ENCODE results near the gene ACTA1.
"Not testable (repeated sequence)": the region's sequence is repeated elsewhere in the genome, so short reads cannot be mapped to it uniquely, and the experiment has no call there.

The ACTA1 gene

DNA sequence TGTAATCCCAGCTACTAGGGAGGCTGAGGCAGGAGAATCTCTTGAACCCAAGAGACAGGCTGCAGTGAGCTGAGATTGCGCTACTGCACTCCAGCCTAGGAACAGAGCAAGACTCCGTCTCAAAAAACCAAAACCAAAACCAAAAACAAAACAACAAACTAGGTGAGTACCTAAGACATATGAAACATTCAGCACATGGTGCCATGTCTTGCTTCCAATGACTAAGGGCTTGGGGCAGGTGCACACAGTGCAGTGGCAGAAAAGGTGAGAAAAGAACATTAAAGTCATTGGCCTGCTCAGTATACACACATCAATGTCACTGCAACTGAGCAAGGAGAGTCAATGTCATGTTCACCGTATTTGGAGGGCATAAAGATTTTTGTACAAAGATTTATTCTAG lies 4.1 kb upstream of the ACTA1 start:
- no peak for DNase-seq

DNA sequence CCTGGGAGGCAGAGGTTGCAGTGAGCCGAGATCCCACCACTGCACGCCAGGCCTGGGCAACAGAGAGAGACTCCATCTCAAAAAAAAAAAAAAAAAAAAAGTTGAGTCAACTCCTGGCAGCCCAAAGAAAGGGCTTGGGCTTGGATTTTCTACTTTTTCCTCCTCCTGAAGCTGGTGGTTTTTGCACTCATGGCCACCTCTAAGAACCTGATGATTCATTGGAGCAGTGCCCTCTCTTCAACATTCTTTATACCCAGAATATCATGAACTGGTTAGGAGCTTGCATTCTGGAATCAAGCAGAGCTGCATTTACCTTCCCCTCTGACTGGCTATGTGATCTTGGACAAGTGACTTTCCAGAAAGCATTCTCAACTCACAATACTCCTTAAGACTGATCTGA lies 3.5 kb upstream of the ACTA1 start:
- DNase-seq: no peak

DNA sequence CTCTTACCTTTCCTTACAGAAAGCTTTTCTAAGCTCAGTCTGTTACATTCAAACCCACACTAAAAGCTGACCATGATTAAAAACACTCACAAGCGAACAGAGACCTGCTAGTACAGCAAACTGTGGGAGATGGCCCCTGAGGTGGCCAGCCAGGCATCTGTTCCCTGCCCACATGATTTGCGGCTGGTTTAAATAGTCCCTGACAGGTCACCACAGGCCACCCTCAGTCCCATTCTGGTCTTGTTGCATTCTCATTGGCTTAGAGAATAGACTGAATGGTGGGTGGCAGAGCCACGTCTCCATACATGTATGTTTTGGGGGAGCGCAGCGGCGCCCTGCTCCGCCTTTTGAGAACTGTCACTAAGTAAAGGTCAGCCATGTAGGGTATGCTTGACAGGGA lies 2.3 kb upstream of the ACTA1 start:
- no peak for DNase-seq

DNA sequence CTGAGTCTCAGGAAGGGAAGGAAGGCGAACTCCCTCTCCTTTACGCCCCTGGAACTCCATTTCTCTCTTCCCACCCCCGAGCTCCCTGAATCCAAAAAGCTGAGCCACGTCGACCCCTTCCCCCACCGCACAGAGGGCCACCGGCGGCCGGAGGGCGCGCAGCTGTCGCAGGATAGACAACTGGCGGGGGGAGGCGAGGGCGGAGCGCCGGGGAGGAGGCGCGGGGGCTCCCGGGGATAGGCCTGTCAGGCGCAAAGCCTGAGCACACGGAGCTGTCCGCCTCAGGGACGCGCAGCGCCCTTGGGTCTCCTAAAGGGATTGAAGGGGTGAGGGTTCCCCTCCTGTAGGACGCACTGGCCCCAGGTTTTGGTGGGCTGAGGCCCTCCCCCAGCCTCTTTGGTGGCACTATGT lies 752 bp upstream of the ACTA1 start:
- DNase-seq: peak; percentile 45

DNA sequence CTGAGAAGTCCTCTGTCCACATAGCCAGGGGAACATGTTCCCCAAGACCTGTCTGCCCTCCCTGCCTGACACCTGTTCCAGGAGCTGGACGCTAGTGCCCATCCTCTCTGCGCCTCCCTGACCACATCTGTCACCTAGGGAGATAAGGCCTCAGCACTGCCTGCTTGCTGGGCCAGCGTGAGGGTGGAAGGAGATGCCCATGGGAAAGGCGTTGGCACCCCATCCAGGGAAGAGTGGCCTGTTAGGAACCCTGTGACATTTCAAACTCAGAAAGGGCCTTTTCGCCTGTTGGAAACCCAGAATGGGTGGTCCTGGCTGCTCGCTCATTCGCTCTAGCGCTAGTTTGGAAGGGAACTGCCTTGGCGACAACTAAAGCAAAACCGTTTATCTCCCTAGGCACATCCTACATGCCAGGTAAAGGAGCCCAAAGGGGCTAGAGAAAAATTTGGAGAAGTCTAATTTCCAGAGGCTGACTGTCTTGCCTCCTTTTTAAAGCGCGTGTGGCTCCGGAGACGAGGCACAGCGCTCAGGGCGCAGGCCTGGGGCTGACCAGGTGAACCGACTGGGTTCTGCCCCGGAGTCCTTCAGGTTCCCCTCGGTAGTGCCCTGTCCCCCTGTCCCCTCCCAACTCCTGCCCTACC lies 410 bp downstream of the ACTA1 start:
- DNase-seq: peak; percentile 32

DNA sequence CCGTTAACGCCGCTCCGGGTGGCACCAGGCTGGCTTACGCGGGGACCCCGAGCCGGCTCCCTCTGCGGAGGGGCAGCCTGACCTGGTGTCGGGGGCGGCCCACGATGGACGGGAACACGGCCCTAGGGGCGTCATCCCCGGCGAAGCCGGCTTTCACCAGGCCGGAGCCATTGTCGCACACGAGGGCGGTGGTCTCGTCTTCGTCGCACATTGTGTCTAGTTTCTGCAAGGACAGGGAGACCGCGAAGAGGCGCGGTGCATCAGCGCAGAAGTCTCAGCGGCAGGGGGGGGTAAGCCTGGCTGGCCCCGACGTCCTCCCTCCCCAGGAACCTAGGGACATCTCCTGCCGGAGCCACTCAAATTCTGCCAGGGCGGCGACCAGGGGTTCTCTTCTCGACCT lies 989 bp downstream of the ACTA1 start:
- DNase-seq: peak; percentile 52

DNA sequence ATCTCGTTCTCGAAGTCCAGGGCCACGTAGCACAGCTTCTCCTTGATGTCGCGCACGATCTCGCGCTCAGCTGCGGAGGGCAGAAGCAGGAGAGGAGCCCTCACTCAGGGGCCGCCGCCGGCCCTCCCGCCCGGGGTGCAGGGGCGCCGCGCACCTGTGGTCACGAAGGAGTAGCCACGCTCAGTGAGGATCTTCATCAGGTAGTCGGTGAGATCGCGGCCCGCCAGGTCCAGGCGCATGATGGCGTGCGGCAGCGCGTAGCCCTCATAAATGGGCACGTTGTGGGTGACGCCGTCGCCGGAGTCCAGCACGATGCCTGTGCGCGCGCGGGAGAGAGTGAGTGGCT lies 1.8 kb downstream of the ACTA1 start:
- DNase-seq: peak; percentile 65

DNA sequence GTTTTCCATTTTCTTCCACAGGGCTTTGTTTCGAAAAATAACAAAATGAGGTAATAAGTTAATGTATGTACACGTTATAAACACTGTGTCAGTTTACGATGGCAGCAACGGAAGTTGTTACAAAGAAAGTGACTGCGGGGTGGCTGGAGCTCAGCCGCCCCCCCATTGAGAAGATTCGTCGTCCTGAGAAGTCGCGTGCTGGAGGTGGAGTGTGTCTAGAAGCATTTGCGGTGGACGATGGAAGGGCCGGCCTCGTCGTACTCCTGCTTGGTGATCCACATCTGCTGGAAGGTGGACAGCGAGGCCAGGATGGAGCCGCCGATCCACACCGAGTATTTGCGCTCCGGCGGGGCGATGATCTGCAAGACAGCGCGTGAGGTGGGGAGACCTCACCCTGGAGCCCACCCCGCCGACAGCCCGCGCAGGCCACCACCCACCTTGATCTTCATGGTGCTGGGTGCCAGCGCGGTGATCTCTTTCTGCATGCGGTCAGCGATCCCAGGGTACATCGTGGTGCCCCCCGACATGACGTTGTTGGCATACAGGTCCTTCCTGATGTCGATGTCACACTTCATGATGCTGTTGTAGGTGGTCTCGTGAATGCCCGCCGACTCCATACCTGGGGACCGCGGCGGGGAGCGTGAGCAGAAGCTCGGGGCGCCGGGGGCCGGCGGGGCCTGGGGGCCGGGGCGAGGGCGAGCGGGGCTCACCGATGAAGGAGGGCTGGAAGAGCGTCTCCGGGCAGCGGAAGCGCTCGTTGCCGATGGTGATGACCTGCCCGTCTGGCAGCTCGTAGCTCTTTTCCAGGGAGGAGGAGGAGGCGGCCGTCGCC lies 2.4 kb downstream of the ACTA1 start:
- DNase-seq: peak; percentile 62

DNA sequence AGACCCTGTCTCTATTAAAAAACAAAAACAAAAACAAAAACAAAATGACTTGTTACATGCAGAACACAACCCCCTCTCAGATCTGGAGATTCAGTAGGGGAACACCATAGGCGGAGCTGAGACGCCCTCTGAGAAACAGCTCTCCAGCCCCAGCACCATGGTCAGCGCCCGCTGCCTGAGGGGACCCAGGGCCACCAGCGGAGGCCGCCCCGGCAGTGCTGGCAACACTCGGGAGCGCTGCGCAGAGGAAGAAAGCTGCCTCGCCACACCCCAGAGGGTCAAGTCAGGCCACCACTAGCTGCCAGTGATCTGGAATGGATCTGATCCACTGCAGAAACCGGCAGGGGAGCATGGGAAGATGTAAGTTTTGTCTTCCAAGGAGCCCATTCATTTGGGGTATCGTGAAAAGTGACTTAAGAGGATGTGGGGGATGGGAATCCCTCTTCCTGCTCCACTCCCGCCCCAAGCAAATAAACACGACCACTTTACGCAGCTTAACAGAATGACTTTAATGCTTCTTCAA lies 3.1 kb downstream of the ACTA1 start:
- DNase-seq: peak; percentile 74

DNA sequence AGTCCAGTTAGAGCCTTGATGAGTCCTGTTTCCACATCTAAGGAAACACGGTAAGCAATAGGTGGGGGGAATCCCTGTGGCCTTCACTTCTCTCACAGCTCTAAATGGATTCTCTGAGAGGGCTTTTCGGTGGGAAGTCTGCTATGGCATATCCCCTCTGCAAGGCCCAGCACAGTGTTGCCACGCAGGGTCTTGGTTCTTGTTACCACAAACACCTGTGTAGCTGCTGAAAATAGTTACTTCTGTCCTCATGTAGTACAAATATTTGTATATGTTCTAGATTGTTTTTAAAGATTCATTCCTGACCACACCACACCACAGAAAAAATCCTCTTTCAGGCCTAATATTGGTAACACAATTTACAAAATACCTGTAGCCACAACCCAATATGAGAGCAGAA lies 5.6 kb downstream of the ACTA1 start:
- DNase-seq: no peak

DNA sequence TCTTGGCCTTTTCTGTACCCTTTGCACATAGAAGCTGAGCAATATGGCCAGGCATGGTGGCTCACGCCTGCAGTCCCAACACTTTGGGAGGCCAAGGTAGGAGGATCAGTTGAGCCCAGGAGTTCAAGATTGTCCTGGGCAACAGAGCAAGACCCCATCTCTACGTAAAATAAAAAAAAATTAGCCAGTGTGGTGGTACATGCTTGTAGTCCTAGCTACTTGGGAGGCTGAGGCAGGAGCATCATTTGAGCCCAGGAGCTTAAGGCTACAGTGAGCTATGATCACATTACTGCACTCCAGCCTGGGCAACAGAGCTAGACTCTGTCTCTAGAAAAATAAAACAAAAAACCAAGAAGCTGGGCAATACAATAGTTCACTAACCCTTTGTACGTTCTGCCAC lies 6.3 kb downstream of the ACTA1 start:
- DNase-seq: no peak

DNA sequence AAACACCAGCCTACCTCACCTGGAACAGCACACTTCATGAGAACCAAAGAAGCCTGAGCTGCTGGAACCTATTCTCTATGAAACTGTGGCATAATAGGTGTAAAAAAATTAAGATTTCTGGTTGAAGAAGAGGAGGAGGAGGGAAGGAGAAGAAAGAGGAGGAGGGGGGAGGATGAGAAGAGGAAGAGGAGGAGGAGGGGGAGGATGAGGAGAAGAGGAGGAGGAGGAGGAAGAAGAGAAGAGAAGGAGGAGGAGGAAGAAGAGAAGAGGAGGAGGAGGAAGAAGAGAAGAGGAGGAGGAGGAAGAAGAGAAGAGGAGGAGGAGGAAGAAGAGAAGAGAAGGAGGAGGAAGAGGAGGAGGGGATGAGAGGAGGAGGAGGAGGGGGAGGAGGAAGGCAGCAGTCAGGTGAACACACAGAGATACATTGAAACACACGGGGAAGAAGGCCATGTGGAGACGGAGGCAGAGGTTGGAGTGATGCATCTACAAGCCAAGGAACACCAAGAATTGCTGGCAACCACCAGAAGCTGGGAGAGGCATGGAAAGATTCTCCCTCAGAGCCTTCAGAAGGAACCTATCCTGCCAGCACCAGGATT lies 8.2 kb downstream of the ACTA1 start:
- no peak for DNase-seq

DNA sequence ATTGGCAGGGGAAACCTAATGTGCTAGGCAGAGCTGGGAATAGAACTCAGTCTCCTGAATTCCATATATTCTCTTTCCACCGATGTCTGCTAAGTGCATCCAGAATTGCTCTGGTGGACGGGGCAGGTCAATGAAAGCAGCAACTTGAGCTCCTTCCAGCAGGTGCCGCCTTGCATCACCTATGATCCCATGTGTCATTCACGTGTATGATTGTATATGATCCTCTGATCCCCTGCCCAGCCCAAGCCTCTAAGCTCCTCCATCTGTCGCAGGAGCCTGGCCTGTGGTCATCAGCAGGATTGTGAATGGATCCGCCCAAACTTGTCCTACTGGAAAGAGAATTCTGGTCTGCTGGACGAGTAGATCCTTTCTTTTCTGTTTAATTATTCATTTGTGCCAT lies 13.1 kb downstream of the ACTA1 start:
- DNase-seq: no peak

DNA sequence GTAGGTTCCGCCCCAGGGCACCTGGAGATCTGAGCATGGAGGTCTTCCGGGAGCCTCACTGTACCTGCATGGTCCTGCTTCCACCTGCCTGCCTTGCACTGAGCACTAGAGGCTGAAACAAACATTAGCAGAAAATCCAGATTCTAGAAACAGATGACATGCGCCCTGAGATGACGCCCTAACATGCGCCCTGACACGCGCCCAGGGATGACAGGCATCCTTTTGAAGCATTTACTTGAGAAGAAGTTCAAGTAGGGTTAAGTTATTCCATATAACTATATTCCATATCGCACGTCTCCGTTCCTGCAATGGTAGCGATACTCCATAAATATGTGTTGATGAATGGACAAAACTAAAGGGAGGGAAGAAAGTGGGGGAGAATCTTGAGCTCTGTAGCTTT lies 13.7 kb downstream of the ACTA1 start:
- no peak for DNase-seq

DNA sequence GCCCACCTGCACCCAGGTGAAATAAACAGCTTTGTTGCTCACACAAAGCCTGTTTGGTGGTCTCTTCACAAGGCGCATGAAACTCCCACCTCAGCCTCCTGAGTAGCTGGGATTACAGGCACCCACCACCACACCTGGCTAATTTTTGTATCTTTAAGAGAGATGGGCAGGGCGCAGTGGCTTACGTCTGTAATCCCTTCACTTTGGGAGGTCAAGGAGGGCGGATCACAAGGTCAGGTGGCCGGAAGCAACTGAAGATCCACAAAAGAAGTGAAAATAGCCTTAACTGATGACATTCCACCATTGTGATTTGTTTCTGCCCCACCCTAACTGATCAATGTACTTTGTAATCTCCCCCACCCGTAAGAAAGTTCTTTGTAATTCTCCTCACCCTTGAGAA lies 15.3 kb downstream of the ACTA1 start:
- not testable (repeated sequence) for DNase-seq

DNA sequence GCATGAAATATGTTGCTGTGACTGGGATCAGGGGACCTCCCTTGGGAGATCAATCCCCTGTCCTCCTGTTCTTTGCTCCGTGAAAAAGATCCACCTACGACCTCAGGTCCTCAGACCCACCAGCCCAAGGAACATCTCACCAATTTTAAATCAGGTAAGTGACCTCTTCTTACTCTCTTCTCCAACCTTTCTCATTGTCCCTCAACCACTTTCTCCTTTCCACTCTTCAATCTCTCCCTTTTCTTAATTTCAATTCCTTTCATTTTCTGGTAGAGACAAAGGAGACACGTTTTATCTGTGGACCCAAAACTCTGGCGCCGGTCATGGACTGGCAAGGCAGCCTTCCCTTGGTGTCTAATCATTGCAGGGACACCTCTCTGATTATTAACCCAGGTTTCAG lies 21.1 kb downstream of the ACTA1 start:
- DNase-seq: not testable (repeated sequence)

DNA sequence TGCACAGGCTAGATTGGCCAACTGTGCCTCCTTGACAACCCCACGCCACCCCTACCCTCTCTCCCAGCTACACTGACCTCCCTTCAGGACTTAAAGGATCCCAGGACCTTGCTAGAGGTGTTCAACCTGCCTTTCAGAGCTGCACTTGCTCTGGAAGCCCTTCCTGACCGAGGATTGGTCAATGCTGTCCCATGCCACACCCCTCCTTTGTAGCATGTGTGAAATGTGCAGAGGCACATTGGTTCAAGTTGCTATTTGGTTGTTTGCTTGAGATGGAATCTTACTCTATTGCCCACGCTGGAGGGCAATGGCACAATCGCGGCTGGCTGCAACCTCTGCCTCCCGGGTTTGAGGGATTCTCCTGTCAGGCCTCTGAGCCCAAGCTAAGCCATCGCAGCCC lies 21.8 kb downstream of the ACTA1 start:
- DNase-seq: no peak

DNA sequence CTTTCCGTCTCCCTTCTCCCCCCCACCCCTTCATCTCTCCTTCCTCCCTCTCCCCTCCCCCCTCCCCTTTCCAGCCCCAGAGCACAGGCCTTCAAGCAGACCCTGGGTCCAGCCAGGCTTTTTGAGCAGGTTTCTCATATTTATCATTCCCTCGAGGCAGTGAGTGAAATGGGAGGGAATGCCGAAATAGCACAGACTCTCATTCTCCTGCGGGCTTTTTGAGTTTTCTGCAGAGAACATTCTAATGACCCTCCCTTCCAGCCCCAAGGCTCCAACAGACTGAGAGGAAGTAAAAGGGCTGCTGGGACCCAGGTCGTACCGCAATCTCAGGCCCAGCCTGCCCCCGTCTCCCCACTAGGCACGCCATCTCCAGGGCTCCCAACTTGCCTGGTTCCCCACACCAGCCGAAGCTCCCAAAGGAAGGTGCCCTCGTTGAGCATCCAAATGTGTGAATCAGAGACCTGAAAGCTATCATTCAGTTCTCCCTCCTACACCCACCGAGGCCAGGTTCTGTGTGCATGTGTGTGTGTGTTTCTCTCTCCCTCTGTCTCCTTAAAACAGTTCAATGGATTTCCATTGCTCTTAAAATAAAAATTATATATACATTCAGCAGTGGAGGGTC lies 22.3 kb downstream of the ACTA1 start:
- DNase-seq: peak; percentile 18

DNA sequence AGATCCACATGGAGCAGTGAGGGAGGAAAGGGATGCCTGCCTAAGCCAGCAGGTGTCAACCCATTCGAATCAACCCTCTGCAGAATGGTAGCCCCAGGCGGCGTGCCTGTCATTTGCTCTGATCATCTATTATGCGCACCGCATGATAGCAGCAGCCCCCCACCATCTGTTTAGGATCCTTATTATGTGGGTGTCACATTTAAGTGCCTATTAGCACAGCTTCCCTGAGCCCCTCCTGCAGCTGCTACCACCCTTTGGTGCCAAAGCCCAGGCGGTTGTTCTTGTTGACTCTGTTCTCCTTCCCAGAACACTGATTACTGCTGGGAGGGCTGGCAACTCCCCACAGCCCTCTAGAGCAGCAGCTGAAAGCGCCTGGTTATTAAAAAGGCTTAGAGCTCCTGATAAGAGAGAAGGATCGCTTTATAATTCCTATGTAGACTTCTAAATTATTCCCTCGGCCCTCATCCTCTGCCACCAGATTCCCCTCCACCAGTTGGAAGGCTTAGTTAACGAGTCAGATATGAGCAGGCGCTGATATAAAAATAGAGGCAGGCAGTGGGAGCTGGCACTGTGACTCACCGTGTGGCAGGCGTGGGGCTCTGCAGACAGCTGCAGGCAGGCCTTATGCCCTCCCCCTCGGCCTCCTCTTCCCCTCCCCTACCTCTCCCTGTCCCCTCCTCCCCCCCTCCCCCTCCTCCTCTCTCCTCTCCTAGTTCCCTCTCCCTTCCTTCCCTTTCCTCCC lies 23.0 kb downstream of the ACTA1 start:
- DNase-seq: peak; percentile 77

DNA sequence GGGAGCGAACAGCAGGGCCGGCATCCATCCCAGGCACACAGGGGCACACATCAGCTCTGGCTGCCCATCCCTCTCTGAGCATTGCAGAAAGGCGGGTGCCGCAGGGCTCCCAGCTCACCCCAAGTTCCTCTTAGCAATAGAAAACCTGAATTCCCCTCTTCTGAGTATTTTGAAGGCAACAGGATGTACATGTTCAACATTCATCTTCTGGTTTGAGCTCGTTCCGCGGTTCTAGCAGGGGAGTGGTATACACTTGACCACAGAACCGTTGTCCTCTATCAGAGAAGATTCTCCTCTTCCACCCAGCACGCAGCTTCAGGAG lies 23.6 kb downstream of the ACTA1 start:
- DNase-seq: no peak

DNA sequence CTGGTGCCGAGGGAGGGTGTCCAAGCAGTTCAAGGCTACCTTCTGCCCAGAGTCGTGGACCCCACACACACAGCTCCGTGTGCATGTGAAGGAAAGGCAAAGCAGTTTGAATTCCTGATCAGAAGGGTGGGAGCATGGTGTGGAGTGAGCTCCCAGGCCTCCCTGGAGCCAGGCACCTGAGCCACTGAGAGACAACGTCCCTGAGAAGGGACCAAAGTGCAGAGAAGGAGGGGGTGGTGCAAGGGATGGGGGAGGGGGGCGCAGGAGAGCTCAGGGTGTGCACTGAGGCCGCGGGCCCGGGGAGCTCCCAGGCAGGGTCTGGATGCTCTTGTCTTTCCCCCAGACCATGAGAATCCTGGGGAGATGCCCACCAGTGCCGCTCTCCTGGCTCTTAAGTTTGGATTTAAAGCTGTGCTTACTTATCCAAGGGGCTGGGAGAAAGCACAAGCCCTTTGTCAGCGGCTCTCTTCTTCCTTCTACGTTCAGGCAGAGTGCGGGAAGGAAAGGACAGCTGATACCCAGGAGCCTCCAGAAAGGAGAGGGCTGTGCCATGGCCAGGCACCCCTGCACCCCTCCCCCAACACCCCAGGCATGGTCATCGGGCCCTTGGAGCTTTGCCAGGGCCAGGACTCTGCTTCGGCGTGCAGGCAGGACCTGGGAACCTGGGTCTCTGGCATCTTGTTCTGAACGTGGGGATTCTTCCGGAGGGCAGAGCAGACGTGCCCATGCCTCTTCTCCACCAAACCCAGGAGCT lies 24.1 kb downstream of the ACTA1 start:
- DNase-seq: peak; percentile 23

DNA sequence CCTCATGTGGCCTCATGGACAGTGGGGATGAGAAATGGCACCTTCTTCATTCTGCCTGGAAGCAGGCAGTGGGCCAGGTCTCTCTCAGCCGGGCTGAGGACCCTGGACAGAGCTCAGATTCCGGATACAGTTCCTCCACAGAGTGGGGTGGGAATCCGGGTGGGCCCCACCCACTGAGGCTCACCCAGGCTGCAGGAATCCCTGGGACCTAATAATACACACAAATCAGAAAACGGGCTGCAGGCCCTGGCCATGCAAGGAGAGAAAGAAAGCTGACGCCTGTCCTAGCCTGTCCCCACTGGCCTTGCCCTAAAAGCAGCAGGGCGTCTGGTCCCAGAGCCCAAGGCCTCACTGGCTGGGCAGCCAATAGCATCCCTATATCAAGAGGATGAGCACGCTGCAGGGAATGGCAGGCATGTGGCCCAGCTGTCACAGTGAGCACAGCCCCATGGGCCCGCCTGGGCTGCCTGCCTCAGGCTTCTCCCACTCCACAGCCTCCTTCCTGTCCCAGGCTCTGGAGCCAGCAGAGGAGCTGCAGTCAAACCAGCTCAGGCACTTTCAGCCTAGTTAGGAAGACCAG lies 25.3 kb downstream of the ACTA1 start:
- DNase-seq: peak; percentile 61

Data from retina (tissue), 1 donor.